ENCODE data around the gene TMEM117.
A peak's percentile ranks its signal among the peaks of the same experiment; 100 is the strongest.
"Not testable (repeated sequence)": the region's sequence is repeated elsewhere in the genome, so short reads cannot be mapped to it uniquely, and the experiment has no call there.

The TMEM117 gene

GRCh38 chr12:43841253-43841652 lies 5.4 kb downstream of the TMEM117 start:
- DNase-seq (ENCODE audit: low spot score): no peak

GRCh38 chr12:43842259-43842658 lies 6.4 kb downstream of the TMEM117 start:
- DNase-seq (ENCODE audit: low spot score): no peak

GRCh38 chr12:43847425-43848225 lies 11.7 kb downstream of the TMEM117 start:
- DNase-seq (ENCODE audit: low spot score): not testable (repeated sequence)

DNA sequence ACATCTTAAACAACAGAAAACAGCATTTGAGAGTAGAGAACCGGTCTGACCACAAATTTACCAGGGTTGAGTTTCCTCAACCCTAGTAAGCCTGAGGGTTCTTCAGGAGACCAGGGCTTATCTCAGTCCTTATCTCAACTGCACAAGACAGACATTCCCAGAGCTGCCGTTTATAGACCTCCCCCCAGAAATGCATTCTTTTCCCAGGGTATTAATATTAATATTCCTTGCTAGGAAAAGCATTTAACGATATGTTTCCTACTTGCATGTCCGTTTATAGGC lies 12.3 kb downstream of the TMEM117 start:
- no peak for DNase-seq (ENCODE audit: low spot score)

GRCh38 chr12:43848786-43849185 lies 12.9 kb downstream of the TMEM117 start:
- DNase-seq (ENCODE audit: low spot score): no peak

- no peak for DNase-seq (ENCODE audit: low spot score)
These were observed 16.9 kb downstream of the TMEM117 start for GRCh38 chr12:43852744-43853143.

DNA sequence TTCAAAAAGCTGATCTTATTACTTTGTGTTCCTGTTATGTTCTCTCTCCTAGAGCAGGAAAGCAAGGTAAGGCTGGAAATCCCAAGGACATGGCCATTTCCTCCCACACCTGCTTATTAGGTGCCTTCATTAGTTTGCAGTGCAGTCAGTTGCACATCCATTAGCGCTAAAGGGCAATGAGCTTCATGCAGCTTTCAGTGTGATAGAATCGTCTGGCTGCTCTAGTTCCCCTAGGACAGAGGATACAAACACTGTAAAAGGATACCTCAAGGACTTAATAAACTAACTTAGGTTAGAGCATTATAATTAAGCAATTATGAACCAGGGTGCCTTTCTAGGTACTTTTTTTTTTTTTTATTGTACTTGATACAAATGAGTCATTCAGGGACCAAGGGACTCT lies 21.1 kb downstream of the TMEM117 start:
- DNase-seq (ENCODE audit: low spot score): no peak

- DNase-seq (ENCODE audit: low spot score): no peak
These were observed 22.2 kb downstream of the TMEM117 start for GRCh38 chr12:43858096-43858495.

DNA sequence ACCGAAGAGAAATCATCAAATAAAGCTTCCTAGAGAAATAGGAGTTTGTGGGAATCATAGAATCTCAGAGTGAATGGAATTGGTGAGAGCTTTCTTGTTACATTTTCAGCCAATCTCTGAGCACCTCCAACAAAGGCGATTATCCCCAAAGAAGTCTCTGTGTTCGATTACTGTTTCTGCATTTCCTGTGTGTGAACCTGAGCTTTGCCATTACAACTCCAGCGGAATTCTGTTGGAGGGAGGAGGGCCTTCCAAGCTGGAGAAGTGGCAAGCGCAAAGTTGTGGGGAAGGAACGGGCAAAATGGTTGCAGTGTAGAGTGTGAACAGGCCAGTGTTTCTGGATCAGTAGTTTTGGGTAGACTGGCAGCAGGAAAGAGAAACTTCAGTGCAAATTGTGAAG lies 23.1 kb downstream of the TMEM117 start:
- no peak for DNase-seq (ENCODE audit: low spot score)

- DNase-seq (ENCODE audit: low spot score): no peak
These were observed 25.3 kb downstream of the TMEM117 start for GRCh38 chr12:43861015-43861839.

- DNase-seq (ENCODE audit: low spot score): no peak
These were observed 25.9 kb downstream of the TMEM117 start for GRCh38 chr12:43861840-43862150.

DNA sequence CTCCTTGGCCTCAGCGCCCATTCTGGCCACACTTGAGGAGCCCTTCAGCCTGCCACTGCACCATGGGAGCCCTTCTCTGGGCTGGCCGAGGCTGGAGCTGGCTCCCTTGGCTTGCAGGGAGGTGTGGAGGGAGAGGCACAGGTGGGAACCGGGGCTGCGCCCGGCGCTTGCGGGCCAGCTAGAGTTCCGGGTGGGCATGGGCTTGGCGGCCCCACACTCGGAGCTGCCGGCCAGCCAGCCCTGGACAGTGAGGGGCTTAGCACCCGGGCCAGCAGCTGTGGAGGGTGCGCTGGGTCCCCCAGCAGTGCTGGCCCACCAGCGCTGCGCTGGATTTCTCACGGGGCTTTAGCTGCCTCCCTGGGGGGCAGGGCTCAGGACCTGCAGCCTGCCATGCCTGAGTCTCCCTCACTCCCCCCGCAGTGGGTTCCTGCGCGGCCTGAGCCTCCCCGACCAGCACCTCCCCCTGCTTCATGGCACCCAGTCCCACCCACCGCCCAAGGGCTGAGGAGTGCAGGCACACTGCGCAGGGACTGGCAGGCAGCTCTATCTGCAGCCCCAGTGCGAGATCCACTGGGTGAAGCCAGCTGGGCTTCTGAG lies 28.0 kb downstream of the TMEM117 start:
- DNase-seq (ENCODE audit: low spot score): no peak

DNA sequence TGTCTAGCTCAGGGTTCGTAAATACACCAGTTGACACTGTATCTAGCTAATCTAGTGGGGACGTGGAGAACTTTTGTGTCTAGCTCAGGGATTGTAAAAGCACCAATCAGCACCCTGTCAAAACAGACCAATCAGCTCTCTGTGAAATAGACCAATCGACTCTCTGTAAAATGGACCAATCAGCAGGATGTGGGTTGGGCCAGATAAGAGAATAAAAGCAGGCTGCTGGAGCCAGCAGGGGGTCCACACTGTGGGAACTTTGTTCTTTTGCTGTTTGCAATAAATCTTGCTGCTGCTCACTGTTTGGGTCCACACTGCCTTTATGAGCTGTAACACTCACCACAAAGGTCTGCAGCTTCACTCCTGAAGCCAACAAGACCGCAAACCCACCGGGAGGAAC lies 28.7 kb downstream of the TMEM117 start:
- DNase-seq (ENCODE audit: low spot score): not testable (repeated sequence)

DNA sequence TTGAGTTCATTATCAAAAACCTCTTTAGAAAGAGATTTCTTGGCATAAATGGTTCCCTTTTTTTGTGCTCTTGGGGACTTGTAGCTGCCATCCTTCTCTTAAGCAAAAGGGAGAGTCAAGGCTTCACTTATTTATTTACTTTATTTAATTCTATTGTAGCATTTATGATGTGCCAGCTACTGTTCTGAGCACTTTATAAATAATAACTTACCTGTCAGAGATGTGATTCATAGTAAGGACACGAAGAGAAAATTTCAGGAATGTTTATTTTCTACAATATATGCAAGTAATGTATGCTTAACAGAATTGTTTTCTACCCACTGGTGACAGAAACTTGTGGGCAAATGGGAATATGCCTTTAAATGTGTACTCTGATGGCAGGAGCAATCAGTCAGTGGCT lies 33.3 kb downstream of the TMEM117 start:
- no peak for DNase-seq (ENCODE audit: low spot score)

GRCh38 chr12:43869765-43870164 lies 33.9 kb downstream of the TMEM117 start:
- DNase-seq (ENCODE audit: low spot score): not testable (repeated sequence)

- not testable (repeated sequence) for DNase-seq (ENCODE audit: low spot score)
These were observed 35.4 kb downstream of the TMEM117 start for GRCh38 chr12:43871258-43871657.

DNA sequence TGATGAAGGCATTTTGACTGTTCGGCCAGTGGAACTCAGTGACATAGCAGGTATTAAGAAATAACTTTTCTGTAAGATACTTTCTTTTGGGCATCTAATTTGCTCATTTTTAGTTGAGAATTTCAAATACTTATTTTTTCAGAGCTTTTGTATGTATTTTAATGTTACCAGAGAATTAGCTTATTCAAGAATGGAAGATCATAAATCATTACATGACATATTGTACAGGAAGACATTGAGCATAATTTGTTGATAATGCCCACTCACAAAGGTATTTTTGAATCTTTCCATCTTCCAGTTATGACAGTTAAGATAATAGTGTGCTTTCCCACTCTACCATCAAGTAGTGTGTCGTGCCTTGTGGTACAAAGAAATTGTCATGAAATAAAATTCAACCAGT lies 36.5 kb downstream of the TMEM117 start:
- no peak for DNase-seq (ENCODE audit: low spot score)

DNA sequence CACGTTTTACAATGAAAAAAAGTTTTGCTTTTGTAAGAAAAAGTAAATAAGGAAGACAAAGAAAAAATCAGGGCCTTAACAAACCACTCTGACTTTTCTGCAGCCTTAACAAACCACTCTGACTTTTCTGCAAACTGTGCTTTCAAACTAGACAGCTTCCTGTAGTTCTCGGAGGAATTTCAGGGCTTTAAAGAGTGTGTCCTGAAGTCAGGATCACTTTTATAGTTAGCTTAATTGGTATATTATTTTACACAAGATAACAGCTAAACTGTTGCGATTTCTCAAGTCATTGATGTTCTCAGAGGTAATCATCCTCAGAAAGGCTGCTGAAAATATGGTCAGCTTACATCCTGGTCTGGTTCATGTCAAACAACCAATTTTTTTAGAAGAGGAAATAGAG lies 42.2 kb downstream of the TMEM117 start:
- no peak for DNase-seq (ENCODE audit: low spot score)

DNA sequence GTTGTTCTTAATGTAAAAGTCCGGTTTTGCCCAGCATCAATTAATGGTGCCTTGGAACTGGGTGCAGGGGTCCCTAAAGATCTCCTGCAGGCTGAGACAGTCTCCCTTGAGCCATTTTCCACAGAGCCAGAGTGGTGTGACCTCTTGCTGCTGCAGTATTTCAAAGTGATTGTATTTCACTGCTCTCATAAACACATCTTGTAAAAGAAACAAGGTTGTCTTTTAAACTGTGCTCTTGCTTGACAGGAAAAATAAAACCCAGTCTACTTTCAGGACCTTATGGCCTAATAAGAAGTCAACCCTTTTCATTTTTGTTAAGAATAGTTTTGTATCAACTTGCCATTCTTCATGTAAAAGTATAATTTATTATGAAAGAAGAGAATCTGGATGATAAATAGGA lies 44.7 kb downstream of the TMEM117 start:
- DNase-seq (ENCODE audit: low spot score): no peak

DNA sequence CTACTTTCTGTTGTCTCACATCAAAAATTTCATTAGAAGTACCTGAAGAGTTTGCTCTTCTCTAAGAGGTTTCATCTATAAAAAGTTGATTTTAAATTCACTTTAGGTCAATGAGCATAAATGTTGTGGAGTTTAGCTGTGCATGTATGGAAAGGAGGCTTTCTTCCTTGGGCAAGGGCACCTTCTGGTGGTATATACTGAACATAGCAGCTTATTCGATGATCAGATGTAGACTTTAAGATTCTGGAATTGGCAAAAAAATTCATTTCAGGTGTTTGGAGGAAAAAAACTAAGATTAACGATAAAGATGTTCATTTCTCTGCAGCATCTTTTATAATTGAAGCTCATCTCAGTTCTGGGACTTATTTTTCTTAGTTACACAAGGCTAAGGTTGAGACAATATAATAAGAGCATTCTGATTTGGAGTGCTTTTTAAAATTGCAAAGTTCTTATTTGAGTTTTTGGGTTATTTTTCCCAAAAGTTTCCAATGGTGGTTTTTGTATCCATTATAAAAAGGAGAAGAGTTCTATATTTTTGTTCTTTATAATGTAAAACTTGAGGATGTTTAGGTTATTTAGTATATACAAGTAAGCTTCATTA lies 46.8 kb downstream of the TMEM117 start:
- DNase-seq (ENCODE audit: low spot score): peak; percentile 51

DNA sequence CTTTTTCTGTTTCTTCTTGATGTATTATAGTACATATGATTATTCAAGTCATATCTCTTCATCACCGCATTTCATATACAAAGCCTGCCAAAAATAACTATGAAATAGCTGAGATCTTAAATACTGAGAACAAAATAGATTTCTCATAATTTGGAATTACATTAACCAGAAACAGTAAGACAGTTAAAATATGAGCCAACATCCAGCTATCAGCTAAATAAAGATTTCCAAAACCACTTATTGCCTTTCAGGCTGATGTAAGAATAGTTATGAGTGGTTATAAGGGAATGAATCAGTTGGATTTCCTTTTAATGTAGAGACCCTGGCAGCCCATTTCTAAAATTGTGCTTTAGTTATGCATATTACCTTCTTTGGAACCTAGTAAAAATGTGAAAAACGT lies 47.4 kb downstream of the TMEM117 start:
- no peak for DNase-seq (ENCODE audit: low spot score)

DNA sequence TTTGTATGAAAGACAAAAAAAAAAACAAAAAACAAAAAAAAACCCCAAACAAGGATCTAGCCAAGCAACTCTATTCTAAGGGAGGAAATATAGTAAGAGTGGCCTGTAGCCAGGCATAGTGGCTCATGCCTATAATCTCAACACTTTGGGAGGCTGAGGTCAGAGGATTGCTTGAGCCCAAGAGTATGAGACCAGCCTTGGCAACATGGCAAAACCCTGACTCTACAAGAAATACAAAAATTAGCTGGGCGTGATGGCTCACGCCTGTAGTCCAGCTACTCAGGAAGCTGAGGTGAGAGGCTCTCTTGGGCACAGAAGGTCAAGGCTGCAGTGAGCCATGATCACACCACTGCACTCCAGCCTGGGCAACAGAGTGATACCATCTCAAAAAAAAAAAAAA lies 47.9 kb downstream of the TMEM117 start:
- no peak for DNase-seq (ENCODE audit: low spot score)
